ENCODE measurements around the gene DYNLT3.

DYNLT3 gene

GRCh38 chrX:37840931-37841330, 6.4 kb downstream of the DYNLT3 start:
- no peak for DNase-seq (ENCODE audit: low read depth)

DNA sequence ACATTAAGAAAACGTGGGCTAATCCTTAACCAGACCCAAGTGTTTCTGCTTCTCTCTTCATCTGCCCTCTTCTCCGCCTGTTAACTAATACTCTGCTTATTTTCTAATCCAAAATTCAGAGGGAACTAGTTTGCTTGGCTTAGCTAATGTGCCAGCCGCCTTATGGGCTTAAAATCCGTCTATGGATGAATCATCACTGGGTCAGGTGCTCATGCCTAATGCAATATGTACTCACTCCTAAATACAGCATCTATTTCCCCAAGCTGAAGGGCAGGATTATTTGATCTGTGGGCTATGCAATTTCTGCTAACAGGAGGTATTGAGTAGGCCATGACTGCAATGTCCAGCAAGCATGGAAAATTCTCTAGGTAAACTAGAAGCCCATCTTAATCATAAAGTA, 12.4 kb downstream of the DYNLT3 start:
- no peak for DNase-seq (ENCODE audit: low read depth)

GRCh38 chrX:37830371-37830770, 17.0 kb downstream of the DYNLT3 start:
- no peak for DNase-seq (ENCODE audit: low read depth)

DNA sequence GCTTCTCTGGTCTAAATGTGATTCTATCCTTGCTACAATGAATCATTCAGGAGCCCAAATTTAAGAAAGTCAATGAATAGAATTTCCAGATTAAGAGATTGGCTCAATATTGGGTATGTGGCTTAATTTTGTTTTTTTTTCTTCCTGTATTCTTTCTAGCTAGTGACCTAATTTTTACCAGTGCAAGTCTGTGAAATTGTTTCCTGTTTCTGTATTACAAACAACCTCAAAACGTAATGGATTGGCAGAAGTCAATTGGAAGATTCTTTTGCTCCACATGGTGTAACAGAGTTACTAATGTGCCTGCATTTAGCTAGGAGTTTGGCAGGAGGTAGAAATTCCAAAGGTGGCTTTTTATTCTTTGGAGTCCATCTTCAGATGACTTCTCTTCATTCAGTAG, 17.6 kb downstream of the DYNLT3 start:
- no peak for DNase-seq (ENCODE audit: low read depth)

- peak; percentile 29 for DNase-seq (ENCODE audit: low read depth)
Observed at GRCh38 chrX:37825215-37825842, 22.0 kb downstream of the DYNLT3 start.

- no peak for DNase-seq (ENCODE audit: low read depth)
Observed at GRCh38 chrX:37824491-37825214, 22.7 kb downstream of the DYNLT3 start.

DNA sequence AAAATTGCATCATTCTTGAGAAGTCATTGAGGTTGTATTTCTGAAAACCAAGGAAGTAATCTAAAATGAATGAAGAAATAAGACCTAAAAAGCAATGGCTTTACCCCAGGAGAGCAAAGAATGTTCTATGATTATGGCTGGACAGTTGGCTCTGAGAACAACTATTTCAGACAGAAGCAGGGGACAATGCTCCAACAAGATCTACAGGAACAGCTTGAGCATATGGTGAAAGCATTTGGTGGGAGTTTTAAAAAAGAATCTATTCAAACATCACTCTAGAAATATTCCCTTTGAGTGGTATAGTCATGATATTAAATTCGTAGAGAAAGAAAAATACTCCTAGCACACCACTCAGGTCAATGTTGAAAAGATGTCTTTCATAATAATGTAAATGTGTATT, 26.7 kb downstream of the DYNLT3 start:
- DNase-seq (ENCODE audit: low read depth): no peak

DNA sequence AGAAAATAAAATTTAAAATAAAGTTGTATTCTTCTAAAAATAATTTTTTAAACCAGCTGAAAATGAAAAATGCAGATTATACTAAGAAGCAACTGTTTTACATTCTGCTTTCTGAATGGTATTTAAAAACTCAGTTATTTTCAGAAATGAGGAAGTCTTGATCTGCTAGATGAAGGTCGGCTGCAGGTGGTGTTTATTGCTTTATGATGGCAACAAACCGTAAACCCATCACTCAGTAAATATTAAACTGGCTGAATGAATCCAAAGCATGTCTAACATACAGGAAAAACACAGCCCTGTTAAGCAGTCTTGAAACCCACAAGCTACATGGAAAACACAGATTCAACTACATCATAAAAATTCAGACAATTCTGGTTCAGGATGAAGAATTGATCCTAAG, 29.3 kb downstream of the DYNLT3 start:
- DNase-seq (ENCODE audit: low read depth): no peak

- no peak for DNase-seq (ENCODE audit: low read depth)
Observed at GRCh38 chrX:37817579-37817978, 29.8 kb downstream of the DYNLT3 start.

DNA sequence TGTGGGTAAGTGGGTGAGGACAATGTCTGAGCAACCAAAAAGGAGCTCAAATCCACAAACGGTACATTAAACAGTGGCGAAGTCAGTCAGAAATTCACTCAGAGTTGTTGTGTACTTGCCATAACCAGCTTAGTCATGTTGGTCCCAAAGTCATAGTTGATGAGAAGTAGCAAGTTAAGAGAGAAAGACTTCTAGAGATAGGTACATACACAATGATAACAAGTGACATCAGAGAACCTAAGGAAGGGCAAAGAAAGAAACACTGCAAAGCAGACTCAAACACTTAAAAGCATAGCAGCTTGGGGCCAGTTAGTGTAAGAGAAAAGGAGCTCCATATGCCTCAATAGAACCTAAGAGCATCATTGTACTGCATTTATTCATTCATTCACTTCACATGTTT, 30.2 kb downstream of the DYNLT3 start:
- DNase-seq (ENCODE audit: low read depth): no peak

- DNase-seq (ENCODE audit: low read depth): no peak
Observed at GRCh38 chrX:37816766-37817165, 30.6 kb downstream of the DYNLT3 start.

DNA sequence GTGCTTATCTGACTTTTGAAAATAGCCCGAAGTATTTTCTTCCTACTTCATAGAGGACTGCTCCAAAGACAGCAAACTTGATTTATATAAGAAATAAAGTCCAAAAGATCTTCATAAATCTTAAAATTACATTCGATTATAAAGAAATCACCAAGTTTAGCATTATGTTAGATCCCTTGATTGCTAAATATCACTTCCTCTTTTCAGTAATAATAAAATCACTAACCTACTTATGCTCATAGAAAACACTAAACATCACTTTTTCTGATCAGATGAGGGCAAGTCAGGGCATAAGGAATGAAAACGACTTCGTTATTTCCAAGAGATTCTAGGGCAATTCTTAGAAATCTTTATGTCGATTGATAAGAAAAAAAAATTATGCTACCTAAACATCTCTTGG, 32.0 kb downstream of the DYNLT3 start:
- DNase-seq (ENCODE audit: low read depth): no peak

DNA sequence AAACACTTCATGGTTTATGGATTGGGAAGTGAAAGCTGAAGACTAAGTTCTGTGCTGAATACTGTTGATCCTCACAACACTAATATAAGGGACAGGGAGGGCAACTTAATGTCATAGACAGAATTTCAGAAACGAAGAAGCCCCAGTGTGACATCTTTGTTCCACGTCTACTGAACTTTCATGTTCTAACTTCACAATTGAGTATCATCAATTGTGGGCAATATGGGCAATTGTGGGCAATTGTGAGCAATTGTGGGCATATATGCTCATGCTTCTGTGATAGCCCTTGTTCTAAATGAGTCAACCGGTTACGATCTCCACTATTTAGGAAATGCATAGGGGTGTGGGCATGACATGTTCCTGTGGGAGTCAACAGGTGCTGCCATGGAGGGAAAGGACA, 33.8 kb downstream of the DYNLT3 start:
- no peak for DNase-seq (ENCODE audit: low read depth)

- DNase-seq (ENCODE audit: low read depth): no peak
Observed at GRCh38 chrX:37812110-37812509, 35.3 kb downstream of the DYNLT3 start.

GRCh38 chrX:37809970-37810369, 37.4 kb downstream of the DYNLT3 start:
- no peak for DNase-seq (ENCODE audit: low read depth)

- no peak for DNase-seq (ENCODE audit: low read depth)
Observed at GRCh38 chrX:37803057-37803456, 44.3 kb downstream of the DYNLT3 start.

DNA sequence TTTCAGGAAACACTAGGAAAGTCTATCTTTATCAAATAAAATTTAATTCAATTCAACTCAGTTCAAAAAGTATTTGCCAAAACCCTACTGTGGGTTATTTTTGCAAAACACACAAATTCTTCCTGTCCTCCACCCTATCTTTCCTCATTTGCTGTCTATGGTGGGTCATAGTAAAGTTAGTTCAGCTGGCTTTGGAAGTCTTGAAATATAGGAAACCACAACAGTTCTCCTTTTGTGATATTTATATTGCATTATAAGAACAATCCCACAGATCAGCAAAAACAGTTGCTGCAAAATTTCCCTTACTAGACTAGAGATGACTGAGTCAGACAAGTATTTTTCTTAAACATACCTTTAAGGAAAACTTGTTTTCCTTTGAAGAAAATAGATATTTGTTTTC, 45.3 kb downstream of the DYNLT3 start:
- DNase-seq (ENCODE audit: low read depth): no peak

DNA sequence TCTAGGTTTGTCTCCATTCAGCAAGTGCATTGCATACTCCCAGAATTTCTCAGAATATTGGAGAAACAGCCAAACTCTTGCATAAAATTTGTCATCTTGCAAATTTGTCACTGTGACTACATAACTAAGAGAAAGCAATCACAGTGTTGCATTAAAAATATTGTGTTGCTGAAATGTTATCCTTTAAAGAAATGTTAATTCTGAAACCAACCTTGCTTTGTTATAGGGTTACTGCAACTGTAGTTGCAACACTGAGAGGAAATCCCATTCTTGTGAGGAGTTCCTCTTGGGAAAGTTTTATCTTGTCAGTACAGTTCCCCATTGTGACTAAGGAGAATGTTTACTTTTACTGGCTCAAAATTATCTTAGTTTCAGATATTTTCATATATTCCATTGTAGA, 46.7 kb downstream of the DYNLT3 start:
- no peak for DNase-seq (ENCODE audit: low read depth)

DNA sequence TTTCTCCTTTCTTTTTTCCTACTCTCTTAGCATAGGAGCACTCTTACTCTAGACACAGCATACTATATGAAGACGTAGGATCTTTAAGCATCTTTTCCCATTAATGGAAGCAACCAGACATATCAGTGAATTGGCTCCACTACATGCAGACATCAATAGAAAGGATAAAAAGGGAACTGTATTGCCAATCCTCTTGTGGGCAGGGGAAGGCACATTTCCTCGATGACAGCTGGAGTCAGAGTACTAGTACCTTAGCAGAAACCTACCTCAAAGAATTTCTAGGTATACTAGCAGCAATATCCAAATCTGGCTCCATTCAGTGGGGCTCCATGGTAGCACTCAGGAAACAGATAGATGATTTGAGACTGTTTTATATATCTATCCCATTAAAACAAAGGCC, 47.4 kb downstream of the DYNLT3 start:
- no peak for DNase-seq (ENCODE audit: low read depth)

GRCh38 chrX:37796805-37797204, 50.6 kb downstream of the DYNLT3 start:
- no peak for DNase-seq (ENCODE audit: low read depth)

DNA sequence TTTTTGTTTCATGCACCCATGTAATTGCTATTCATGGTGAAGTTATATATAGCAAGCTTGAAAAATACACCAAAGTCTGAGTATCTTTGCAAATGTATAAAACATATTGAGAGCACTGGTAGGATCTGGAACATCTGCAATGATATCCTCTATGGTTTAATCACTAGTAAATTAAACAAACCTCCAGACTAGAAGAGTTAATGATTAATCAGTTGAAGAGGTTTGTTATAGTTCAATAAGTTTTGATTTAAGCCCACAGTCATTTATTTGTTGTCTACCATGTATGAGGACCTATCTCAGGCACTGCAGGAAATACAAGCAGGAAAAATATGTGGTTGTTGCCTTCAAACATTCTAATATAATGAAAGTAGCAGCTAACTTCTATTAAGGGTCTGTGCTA, 51.1 kb downstream of the DYNLT3 start:
- no peak for DNase-seq (ENCODE audit: low read depth)

All from activated T-helper 9 cell treated with anti-CD3 and anti-CD28 coated beads, Interleukin-2, amount 50 U/mL, for 16 hours (primary cell).